ENCODE results near the gene ATXN7. TPM values are rescaled to one million over a fixed set of nuclear protein-coding genes. Genes with fewer than 3 reads are reported as not detected.
A peak's percentile ranks its signal among the peaks of the same experiment; 100 is the strongest.

ATXN7 gene
- total and polyA plus RNA-seq, 7 donors = 2.4 to 27.2 (median 16.2) TPM

- peaks cover 72% of the 10 kb centered on the region for H3K4me1 ChIP-seq
- intact Hi-C loops (cut with DNase I) = loop anchor here in 1 of 2 donors (2.0 kb wide), 1 partner anchor 26 kb away; no protein-coding TSS in a partner anchor
- no peak for ATAC-seq
Measured at GRCh38 chr3:63966871-63967270, 103.2 kb downstream of the ATXN7 start.

DNA sequence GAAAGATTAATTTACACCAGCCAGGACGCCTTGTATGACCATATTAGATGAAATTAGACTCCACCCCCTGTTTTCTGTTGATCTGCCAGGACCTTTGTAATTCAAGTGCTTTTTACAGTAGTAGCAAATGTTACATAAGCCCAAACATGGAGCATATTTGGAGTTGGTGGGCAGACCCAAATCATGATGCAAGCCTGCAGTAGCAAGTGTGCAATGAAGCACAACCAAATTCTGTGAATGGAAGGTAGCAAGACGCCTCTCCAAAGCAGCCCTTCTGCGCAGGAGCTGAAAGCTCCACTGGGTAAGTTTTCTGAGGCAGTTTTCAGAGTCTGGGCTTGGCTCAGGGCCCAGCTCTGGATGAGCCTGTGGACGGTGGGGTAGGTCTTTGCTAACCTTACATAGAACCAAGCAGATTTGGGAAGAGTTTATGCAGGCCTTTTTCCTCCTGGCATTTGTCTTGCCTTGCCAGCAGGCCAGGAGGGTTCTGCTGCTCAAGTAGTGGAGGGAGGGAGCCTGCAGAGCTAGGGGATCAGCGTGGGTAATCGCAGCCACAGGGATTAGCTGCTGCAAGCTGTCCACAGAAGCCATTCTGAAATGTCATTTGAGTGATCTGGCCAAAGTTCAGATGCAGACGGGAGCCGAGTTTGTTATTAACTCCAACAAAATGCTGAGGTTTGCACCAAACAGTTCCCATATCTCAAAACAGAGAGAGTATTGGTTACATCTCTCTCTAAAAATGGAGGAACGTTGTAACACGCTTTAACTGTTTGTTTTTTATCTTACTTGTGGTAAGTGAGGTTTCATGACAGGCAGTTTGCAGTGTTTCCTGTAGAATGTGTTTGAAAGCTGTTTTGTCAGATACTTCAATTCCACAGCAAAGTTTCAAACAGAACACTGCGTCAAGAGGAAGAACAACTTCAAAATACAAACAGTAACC is 104.3 kb downstream of the ATXN7 start:
- ATAC-seq (peak; percentile 45 to 81 (median 72)), DNase-seq (peak; percentile 32 to 61)
- H3K27me3 ChIP-seq (ENCODE audit: insufficient read depth in 3 of 3, low read length in 2 of 3) = no peaks in the 10 kb centered on the region
- no peaks in the 10 kb centered on the region for H3K9me3 ChIP-seq
- H3K36me3 ChIP-seq (ENCODE audit: insufficient read depth in 1 of 2, low read depth in 1 of 2) = no peaks in the 10 kb centered on the region
- H3K4me3 ChIP-seq = peak overlapping the region; percentile 42
- H3K27ac ChIP-seq = peak overlapping the region; percentile 73
- no peak for TF ChIP-seq CTCF (IDR thresholded peaks at IDR 0.05)
- intact Hi-C loops (cut with DNase I) = loop anchor here in 1 of 2 donors (2.0 kb wide), 1 partner anchor 25 kb away; no protein-coding TSS in a partner anchor
- H3K4me1 ChIP-seq = peaks cover 74% of the 10 kb centered on the region
- 12 to 14% (median 12%) methylated on average over 11 of the region's 11 CpGs for WGBS, 3 donors

More at GRCh38 chr3:63966871-63967270, 103.2 kb downstream of the ATXN7 start:
- H3K4me3 ChIP-seq = no peak overlapping the region
- no peak for DNase-seq
- no peaks in the 10 kb centered on the region for H3K9me3 ChIP-seq
- TF ChIP-seq CTCF (IDR thresholded peaks at IDR 0.05) = no peak
- no peaks in the 10 kb centered on the region for H3K27me3 ChIP-seq (ENCODE audit: insufficient read depth in 3 of 3, low read length in 2 of 3)
- 95 to 100% (median 97%) methylated on average over 1 of the region's 1 CpG for WGBS, 3 donors
- H3K27ac ChIP-seq = no peak overlapping the region
- H3K36me3 ChIP-seq (ENCODE audit: insufficient read depth in 1 of 2, low read depth in 1 of 2) = no peaks in the 10 kb centered on the region

DNA sequence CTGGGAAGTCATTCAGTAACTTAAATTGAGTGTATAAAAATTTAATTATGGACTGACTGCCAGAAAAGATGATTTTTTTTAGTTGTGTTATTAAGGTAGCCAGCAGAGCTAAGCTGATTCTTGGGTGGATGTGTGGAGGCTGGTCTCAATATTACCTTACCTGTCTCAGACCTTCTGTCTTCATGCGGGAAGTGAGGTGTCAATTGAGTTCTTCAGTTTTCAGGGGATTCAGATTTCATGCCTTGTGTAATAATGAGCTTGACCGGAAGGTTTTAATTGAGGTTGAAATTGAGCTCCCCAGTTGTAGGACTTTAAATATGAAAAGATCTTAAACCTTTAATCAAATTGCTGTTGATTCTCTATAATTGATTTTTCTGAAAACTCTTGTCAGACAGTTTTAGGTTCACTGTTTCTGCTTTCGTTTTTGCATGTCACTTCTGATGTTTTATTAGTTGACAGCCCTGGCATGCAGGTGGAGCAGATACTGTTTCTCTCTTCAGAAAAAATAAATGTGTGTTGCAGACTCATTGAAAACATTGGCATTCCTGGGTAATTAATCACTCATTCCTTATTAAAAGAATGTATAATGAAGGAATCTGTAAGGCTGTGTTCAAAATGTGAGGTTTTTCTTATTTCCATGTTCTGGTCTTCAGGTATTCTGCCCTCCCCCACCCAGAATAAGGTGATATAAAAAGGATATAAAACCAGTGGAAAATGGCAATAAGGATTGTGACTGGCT is 105.1 kb downstream of the ATXN7 start:
- DNase-seq (no peak), ATAC-seq (peak in 2 of 4 donors; percentile 30 to 46)
- H3K4me3 ChIP-seq = peak overlapping the region; percentile 42
- peak overlapping the region; percentile 73 for H3K27ac ChIP-seq
- no peaks in the 10 kb centered on the region for H3K36me3 ChIP-seq (ENCODE audit: insufficient read depth in 1 of 2, low read depth in 1 of 2)
- no peaks in the 10 kb centered on the region for H3K27me3 ChIP-seq (ENCODE audit: insufficient read depth in 3 of 3, low read length in 2 of 3)
- intact Hi-C loops (cut with DNase I) = no loop called here
- H3K4me1 ChIP-seq = peaks cover 69% of the 10 kb centered on the region
- TF ChIP-seq CTCF (IDR thresholded peaks at IDR 0.05) = no peak
- 18 to 32% (median 20%) methylated on average over 3 of the region's 3 CpGs for WGBS, 3 donors
- no peaks in the 10 kb centered on the region for H3K9me3 ChIP-seq

DNA sequence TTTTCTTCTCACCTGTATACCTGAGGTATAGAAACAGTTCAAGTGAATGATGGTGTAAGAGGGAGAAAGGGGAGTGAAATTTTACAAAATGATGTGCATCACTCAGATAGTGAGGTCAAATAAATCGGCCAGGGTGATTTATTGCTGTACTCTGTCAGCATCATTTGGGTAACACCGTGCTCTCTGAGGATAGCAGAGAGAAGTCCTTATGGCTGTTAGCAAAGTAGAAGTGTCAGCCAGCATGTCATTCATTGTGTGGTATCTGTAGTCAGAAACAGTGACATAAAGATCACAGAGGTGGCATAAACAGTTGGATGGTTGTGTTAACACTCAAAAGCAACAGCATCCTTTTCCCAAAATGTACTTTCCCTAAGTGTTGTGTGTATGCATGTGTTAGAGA is 106.2 kb downstream of the ATXN7 start:
- no peak overlapping the region for H3K27ac ChIP-seq
- no peaks in the 10 kb centered on the region for H3K27me3 ChIP-seq (ENCODE audit: insufficient read depth in 3 of 3, low read length in 2 of 3)
- no peak overlapping the region for H3K4me3 ChIP-seq
- no peak for TF ChIP-seq CTCF (IDR thresholded peaks at IDR 0.05)
- H3K36me3 ChIP-seq (ENCODE audit: insufficient read depth in 1 of 2, low read depth in 1 of 2) = no peaks in the 10 kb centered on the region
- H3K9me3 ChIP-seq = no peaks in the 10 kb centered on the region
- H3K4me1 ChIP-seq = peaks cover 68% of the 10 kb centered on the region
- intact Hi-C loops (cut with DNase I) = no loop called here
- ATAC-seq = peak in 2 of 4 donors; percentile 51 to 53
- WGBS, 3 donors = 13 to 26% (median 14%) methylated on average over 2 of the region's 2 CpGs
- DNase-seq = no peak

All from psoas muscle (tissue), 8 donors.